Heart right ventricle (tissue), 16 donors: ENCODE data around the gene PLAC1. TPM values are rescaled to one million over a fixed set of nuclear protein-coding genes. Genes with fewer than 3 reads are reported as not detected.

Experiments used
- ATAC-seq, 8 donors: fragments of 200-7000 bp; cut with Tn5 transposase; one replicate each; pipeline ENCODE4 v1.9.1; 2020; ENCODE audit warnings: mild to moderate bottlenecking in 8 of 8, moderate library complexity in 8 of 8, moderate number of reproducible peaks in 1 of 8
- DNase-seq, 2 donors: peaks; one replicate each; pipeline ENCODE4 v3.0.0-alpha.2; 2020
- H3K27ac ChIP-seq, 10 donors: fragments of 200-600 bp; sonication (generic) in 2 of 10; one replicate each; pipeline versions ENCODE4 v1.5.0 to v1.8.0; 2020 to 2022; ENCODE audit warnings: mild to moderate bottlenecking in 3 of 10
- H3K27me3 ChIP-seq, 7 donors: fragments of 200-600 bp; one replicate each; pipeline ENCODE4 v1.8.0; 2021 to 2022; ENCODE audit warnings: mild to moderate bottlenecking in 2 of 7
- H3K36me3 ChIP-seq, 9 donors: fragments of 200-600 bp; sonication (generic) in 1 of 9; one replicate each; pipeline versions ENCODE4 v1.5.0 to v1.8.0; 2020 to 2022; ENCODE audit warnings: mild to moderate bottlenecking in 2 of 9
- H3K4me1 ChIP-seq, 9 donors: fragments of 200-600 bp; sonication (generic) in 1 of 9; one replicate each; pipeline versions ENCODE4 v1.5.0 to v1.8.0; 2020 to 2022; ENCODE audit warnings: mild to moderate bottlenecking in 4 of 9
- H3K4me3 ChIP-seq, 10 donors: fragments of 200-600 bp; sonication (generic) in 2 of 10; one replicate each; pipeline versions ENCODE4 v1.5.0 to v1.8.0; 2020 to 2022; ENCODE audit warnings: mild to moderate bottlenecking in 7 of 10, moderate library complexity in 2 of 10
- H3K9me3 ChIP-seq, 11 donors: fragments of 200-600 bp in 10 of 11; sonication (generic) in 2 of 11; one replicate each; pipeline versions ENCODE4 v1.5.0 to v1.8.0; 2013 to 2022; ENCODE audit warnings: mild to moderate bottlenecking in 2 of 11, control low read depth in 1 of 11, moderate library complexity in 1 of 11
- WGBS, 2 donors: extraction: QIAGEN DNeasy Blood & Tissue Kit; methylation state at CpG; one replicate each; pipeline ENCODE4 v1.1.7; 2013; ENCODE audit warnings: inconsistent platforms in 1 of 2; 5-methylcytosine and 5-hydroxymethylcytosine counted together
- intact Hi-C, 10 donors: fragments of 100-400 bp; cut with DNase I; formaldehyde crosslinking; loops; one replicate each; pipeline versions ENCODE4 v1.11.1 to v1.14.2; 2022
- polyA plus RNA-seq, 2 donors: library from polyadenylated mRNA; stranded (reverse); fragments of 200-250 nt; gene quantifications; one replicate each; pipeline ENCODE4 v1.2.3, GENCODE V29; 2013
- total RNA-seq, 10 donors: library from RNA; stranded (reverse); fragmentation: NEBNext Ultra II Directional in 3 of 10; extraction: Animal tissue kit (Norgen Biotek cat#: 25700) in 3 of 10; gene quantifications; one replicate each; pipeline versions ENCODE4 v1.2.1 to v1.2.4, GENCODE V29; 2021 to 2023
- TF ChIP-seq, protein P1 (sequence below), 9 donors: fragments of 200-600 bp; sonication (generic) in 2 of 9; IDR thresholded peaks; one replicate each; pipeline versions ENCODE4 v1.5.0 to v1.8.0; 2021 to 2022; ENCODE audit warnings: antibody characterized with exemption in 9 of 9, mild to moderate bottlenecking in 5 of 9, moderate library complexity in 1 of 9
- donor health status: Arrhythmogenic right ventricular cardiomyopathy.
- donor health status: ischemic (EF 13 %, LVEDD 7.1; RV severe dilation, severe dysfunction).
- donor health status: healthy with polysubstance abuse.
- donor health status: DM: no; HTN: yes; CAD: no.
- donor health status: DM: no; HTN: no; CAD: no.
- donor health status: ischemic (EF 25% LVEDD 6.9; RV normal size, moderate dysfunction).
- donor health status: ischemic (EF 25% LVEDD 5.7; RV mildly dilated, moderate dysfunction).
- donor health status: healthy.
- donor health status: DM: yes; HTN: yes; CAD: no.
- donor health status: Ischemic cardiomyopathy.
- donor health status: ischemic (EF 35%, LVEDD 5.7; RV mildly dilated, moderate dysfunction).
- donor health status: nonischemic (EF 11% LVEDD 7.7; RV severe dilation, severe dysfunction).
- donor health status: DM: yes; HTN: yes; CAD: no.
- donor health status: PGD.
- donor health status: ischemic (EF 29% LVEDD 5.4; RV normal size, mild dysfunction).
- donor health status: nonischemic (EF 23%, LVEDD 6.1; RV moderate dilation, normal function).

The PLAC1 gene
- total and polyA plus RNA-seq, 12 donors: not detected

DNA sequence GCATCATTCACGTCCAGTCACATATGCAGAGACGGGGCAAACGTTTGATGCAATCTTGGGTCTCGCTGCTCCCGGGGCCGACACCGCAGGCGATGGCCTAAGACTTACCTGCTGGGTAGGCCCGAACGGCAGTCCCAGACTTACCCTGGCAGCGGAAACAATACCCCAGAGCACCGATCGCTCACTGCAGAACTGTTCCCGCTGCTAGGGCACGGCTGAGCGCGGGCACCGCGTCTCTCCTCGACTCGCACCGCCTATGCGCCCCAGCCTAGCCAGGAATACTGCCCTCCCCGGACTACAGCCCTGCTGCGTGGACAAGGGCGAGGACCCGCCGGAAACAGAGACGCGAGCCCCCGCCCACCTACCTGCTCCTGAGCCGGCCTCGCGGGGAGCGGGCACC is 112.1 kb downstream of the PLAC1 start:
- WGBS, 2 donors: 38 to 64% methylated on average over 15 to 35 of the region's 35 CpGs
- ATAC-seq: no peak
- TF ChIP-seq, protein P1, sequence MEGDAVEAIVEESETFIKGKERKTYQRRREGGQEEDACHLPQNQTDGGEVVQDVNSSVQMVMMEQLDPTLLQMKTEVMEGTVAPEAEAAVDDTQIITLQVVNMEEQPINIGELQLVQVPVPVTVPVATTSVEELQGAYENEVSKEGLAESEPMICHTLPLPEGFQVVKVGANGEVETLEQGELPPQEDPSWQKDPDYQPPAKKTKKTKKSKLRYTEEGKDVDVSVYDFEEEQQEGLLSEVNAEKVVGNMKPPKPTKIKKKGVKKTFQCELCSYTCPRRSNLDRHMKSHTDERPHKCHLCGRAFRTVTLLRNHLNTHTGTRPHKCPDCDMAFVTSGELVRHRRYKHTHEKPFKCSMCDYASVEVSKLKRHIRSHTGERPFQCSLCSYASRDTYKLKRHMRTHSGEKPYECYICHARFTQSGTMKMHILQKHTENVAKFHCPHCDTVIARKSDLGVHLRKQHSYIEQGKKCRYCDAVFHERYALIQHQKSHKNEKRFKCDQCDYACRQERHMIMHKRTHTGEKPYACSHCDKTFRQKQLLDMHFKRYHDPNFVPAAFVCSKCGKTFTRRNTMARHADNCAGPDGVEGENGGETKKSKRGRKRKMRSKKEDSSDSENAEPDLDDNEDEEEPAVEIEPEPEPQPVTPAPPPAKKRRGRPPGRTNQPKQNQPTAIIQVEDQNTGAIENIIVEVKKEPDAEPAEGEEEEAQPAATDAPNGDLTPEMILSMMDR (IDR thresholded peaks at IDR 0.05): no peak

DNA sequence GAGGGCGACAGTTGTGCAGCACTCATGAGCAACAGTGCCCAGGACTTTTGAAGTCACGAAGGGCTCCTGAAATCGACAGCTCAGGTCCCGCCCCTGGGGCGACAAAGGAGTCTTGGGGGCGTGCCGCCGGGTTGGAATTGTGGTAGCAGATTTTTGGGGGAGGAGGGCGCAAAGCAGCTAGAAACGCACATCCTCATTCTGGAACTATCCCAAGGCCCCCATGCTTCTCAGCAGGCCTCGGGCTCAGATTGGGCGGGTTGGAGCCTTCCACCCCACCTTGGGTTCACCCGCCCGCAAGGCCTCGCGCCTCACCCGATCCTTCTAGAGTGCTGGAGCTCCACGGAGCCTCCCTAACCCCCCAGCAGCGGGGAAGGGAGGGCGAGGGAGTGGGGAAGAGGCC is 112.8 kb downstream of the PLAC1 start:
- peak overlapping the region in 1 of 10 donors; percentile 47 for H3K4me3 ChIP-seq
- TF ChIP-seq, protein P1 (IDR thresholded peaks at IDR 0.05): no peak
- H3K9me3 ChIP-seq: no peaks in the 10 kb centered on the region
- ATAC-seq (no peak), DNase-seq (no peak)
- no peak overlapping the region for H3K27ac ChIP-seq
- H3K36me3 ChIP-seq: no peaks in the 10 kb centered on the region
- WGBS, 2 donors: 52 to 61% methylated on average over 19 to 20 of the region's 20 CpGs
- intact Hi-C loops: no loop called here
- H3K27me3 ChIP-seq: peaks cover 0 to 71% (median 17%) of the 10 kb centered on the region in 7 donors
- peaks cover 0 to 45% (median 0%) of the 10 kb centered on the region in 9 donors for H3K4me1 ChIP-seq

More for the DNA sequence above, 112.1 kb downstream of the PLAC1 start:
- Histone ChIP-seq H3K27ac (no peak overlapping the region), H3K9me3 (peaks cover 0 to 3% (median 0%) of the 10 kb centered on the region in 11 donors), H3K4me1 (peaks cover 0 to 45% (median 0%) of the 10 kb centered on the region in 9 donors), H3K27me3 (peaks cover 0 to 77% (median 17%) of the 10 kb centered on the region in 7 donors), H3K36me3 (no peaks in the 10 kb centered on the region), H3K4me3 (no peak overlapping the region)
- no peak for DNase-seq
- intact Hi-C loops: no loop called here

DNA sequence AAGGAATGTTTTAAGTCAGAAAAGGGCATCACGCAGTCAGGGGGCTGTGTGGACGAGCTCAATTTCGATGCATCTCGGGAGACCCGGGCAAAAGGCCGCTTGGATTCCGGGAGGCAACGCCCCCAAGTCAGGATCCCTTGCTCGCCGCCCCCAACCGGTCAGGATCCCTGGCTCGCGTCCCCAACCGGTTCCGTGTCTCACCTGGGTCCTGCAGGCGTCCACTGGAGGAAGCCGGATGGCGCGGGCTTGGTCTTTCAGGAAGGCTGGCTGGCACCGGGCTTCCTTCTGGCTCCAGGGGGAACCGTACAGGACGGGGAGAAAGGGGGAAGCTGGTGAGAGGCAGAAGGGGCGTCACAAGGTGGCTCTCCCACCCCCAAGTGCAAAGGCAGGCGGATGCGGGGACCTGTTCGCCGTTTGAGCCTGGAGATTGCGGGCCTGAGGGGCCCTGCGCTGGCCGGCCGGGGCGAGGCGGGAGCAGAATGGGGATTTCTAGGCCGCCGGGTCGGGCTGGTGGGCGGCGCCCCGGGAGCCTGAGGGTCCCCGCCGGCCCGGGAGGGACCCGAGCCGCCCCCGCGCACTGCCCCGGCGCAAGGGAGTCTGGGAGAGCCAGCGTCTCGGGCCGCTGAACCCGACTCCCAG is 113.6 kb downstream of the PLAC1 start:
- peak overlapping the region in 1 of 10 donors; percentile 12 for H3K27ac ChIP-seq
- H3K27me3 ChIP-seq: peaks cover 0 to 63% (median 17%) of the 10 kb centered on the region in 7 donors
- 6 to 7% methylated on average over 22 to 48 of the region's 52 CpGs for WGBS, 2 donors
- H3K36me3 ChIP-seq: no peaks in the 10 kb centered on the region
- TF ChIP-seq, protein P1 (IDR thresholded peaks at IDR 0.05): no peak
- H3K4me1 ChIP-seq: peaks cover 0 to 45% (median 0%) of the 10 kb centered on the region in 9 donors
- H3K9me3 ChIP-seq: no peaks in the 10 kb centered on the region
- DNase-seq: no peak
- peak overlapping the region in 9 of 10 donors; percentile 30 to 48 (median 40) for H3K4me3 ChIP-seq
- ATAC-seq: peak in 2 of 8 donors; percentile 9 to 15
- intact Hi-C loops: no loop called here

DNA sequence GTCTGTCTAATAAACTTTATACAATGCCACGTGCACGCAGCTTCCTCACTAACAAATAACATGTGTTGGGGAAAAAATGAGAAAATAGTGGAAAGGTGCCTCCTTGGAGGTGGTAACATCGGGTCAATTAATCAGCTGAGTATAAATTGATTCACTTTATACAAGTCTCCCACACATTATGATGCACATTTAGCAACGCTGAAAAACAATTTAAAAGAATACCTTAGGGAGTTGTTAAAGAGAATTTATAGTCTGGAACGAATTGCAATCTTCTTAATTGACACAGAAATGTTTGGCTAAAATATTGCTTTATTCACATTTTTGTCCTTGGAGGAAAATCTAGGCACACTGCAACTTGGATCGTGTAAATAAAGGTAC is 114.1 kb downstream of the PLAC1 start:
- TF ChIP-seq, protein P1 (IDR thresholded peaks at IDR 0.05): no peak
- peak overlapping the region in 3 of 10 donors; percentile 30 to 48 (median 47) for H3K4me3 ChIP-seq
- ATAC-seq (no peak), DNase-seq (no peak)
- intact Hi-C loops: no loop called here
- H3K9me3 ChIP-seq: no peaks in the 10 kb centered on the region
- no peaks in the 10 kb centered on the region for H3K36me3 ChIP-seq
- H3K27me3 ChIP-seq: peaks cover 0 to 61% (median 17%) of the 10 kb centered on the region in 7 donors
- WGBS, 2 donors: 44 to 58% methylated on average over 6 of the region's 6 CpGs
- no peak overlapping the region for H3K27ac ChIP-seq
- H3K4me1 ChIP-seq: peaks cover 0 to 45% (median 0%) of the 10 kb centered on the region in 9 donors
